Measurements from ENCODE around the gene CEP112. TPM values are rescaled to one million over a fixed set of nuclear protein-coding genes. Genes with fewer than 3 reads are reported as not detected.

The CEP112 gene
- total and polyA plus RNA-seq, 2 of the 8 experiments (the other 6 are each of a cell fraction or from before 2014, with no cell fraction given) = 0.62 to 3.1 TPM

GRCh38 chr17:65856865-65857264 is 335.1 kb downstream of the CEP112 start:
- WGBS, 2 experiments (ENCODE audit: extremely low coverage in 1 of 2, insufficient coverage in 1 of 2, insufficient read length in 1 of 2, insufficient replicate concordance in 2 of 2, low coverage in 1 of 2, low lambda C conversion rate in 2 of 2, missing lambda C conversion rate in 1 of 2) = 89% methylated on average over 2 of the region's 2 CpGs; no CpG with 5 or more reads in 1 of the 2 experiments
- FAIRE-seq = no peak

More at GRCh38 chr17:65856865-65857264, 335.1 kb downstream of the CEP112 start:
- H2AK5ac ChIP-seq (ENCODE audit: low read depth, low read length) = no peak overlapping the region
- no peaks in the 10 kb centered on the region for H3K4me1 ChIP-seq (replicated peaks in 1 of 4; ENCODE audit: control insufficient read depth in 3 of 4, insufficient read depth in 4 of 4, low read length in 3 of 4)
- H4K8ac ChIP-seq (ENCODE audit: extremely low read depth, insufficient read depth, low read length) = no peak overlapping the region
- no peak overlapping the region for H3K56ac ChIP-seq (replicated peaks; ENCODE audit: insufficient read length, low read depth, low read length)
- H3K18ac ChIP-seq (ENCODE audit: extremely low read depth, low read length) = no peak overlapping the region
- no peaks in the 10 kb centered on the region for H3K79me1 ChIP-seq (ENCODE audit: low read depth, low read length)
- H3K4me2 ChIP-seq (ENCODE audit: insufficient read depth in 1 of 2, low read depth in 2 of 2, low read length in 2 of 2) = no peak overlapping the region
- H3K4me3 ChIP-seq (ENCODE audit: extremely low read depth in 1 of 4, insufficient read depth in 2 of 4, low read depth in 3 of 4, low read length in 4 of 4) = no peak overlapping the region
- H4K20me1 ChIP-seq (replicated peaks in 1 of 2; ENCODE audit: control insufficient read depth in 1 of 2, insufficient read depth in 2 of 2, low read length in 2 of 2) = no peaks in the 10 kb centered on the region
- no peak overlapping the region for H2BK120ac ChIP-seq (replicated peaks; ENCODE audit: low read depth, low read length)
- H3K23me2 ChIP-seq (ENCODE audit: low read depth, low read length) = no peaks in the 10 kb centered on the region
- no peak overlapping the region for H3K23ac ChIP-seq (ENCODE audit: insufficient read length)
- H2BK15ac ChIP-seq (ENCODE audit: low read length) = no peak overlapping the region
- no peak overlapping the region for H3K14ac ChIP-seq (ENCODE audit: insufficient read length)
- H4K91ac ChIP-seq (replicated peaks; ENCODE audit: insufficient read length, low read length) = no peak overlapping the region
- no peak overlapping the region for H3K27ac ChIP-seq (ENCODE audit: low read depth, low read length)
- CTCF ChIA-PET (ENCODE audit: partially characterized antibody) = no interaction called here
- no peaks in the 10 kb centered on the region for H3K36me3 ChIP-seq (ENCODE audit: control insufficient read depth in 2 of 4, insufficient read depth in 4 of 4, low read length in 3 of 4)
- no peaks in the 10 kb centered on the region for H3K9me3 ChIP-seq (ENCODE audit: insufficient read depth in 2 of 2, low read depth in 1 of 2, low read length in 1 of 2)
- H2BK5ac ChIP-seq (ENCODE audit: low read depth, low read length) = no peak overlapping the region
- no peak overlapping the region for H3K4ac ChIP-seq (replicated peaks; ENCODE audit: insufficient read length, low read depth, low read length)
- H2BK20ac ChIP-seq (ENCODE audit: low read length) = no peak overlapping the region
- H4K5ac ChIP-seq (ENCODE audit: insufficient read length, low read depth, low read length) = no peak overlapping the region
- H3K79me2 ChIP-seq (ENCODE audit: control insufficient read depth in 1 of 2, insufficient read depth in 2 of 2, low read length in 2 of 2) = no peaks in the 10 kb centered on the region
- no peak for DNase-seq (ENCODE audit: low read depth in 1 of 2, low spot score in 2 of 2)
- POLR2A ChIA-PET (ENCODE audit: partially characterized antibody) = no interaction called here
- H3K9ac ChIP-seq (replicated peaks in 1 of 4; ENCODE audit: extremely low read depth in 1 of 4, low read depth in 3 of 4, low read length in 3 of 4) = no peak overlapping the region
- no peak overlapping the region for H2AFZ ChIP-seq (ENCODE audit: low read length)
- TF ChIP-seq CBX5 (IDR thresholded peaks at IDR 0.05; ENCODE audit: low read depth, low read length) (no peak), SP2 (IDR thresholded peaks at IDR 0.05; ENCODE audit: low read length) (no peak), TEAD4 (IDR thresholded peaks at IDR 0.05; ENCODE audit: low read depth, low read length) (no peak), SRF (IDR thresholded peaks at IDR 0.05; ENCODE audit: low read depth, low read length) (no peak), RAD21 (IDR thresholded peaks at IDR 0.05 in 1 of 2, conservative IDR thresholded peaks at IDR 0.05 in 1 of 2; ENCODE audit: low read depth in 2 of 2, low read length in 2 of 2) (no peak), ZNF274 (IDR thresholded peaks at IDR 0.05; ENCODE audit: borderline replicate concordance, extremely low read depth, low read length) (no peak), SP4 (IDR thresholded peaks at IDR 0.05; ENCODE audit: low read length) (no peak), POLR2A (IDR thresholded peaks at IDR 0.05; ENCODE audit: control extremely low read depth in 1 of 2, low read depth in 2 of 2, low read length in 2 of 2) (no peak), JUN (IDR thresholded peaks at IDR 0.05; ENCODE audit: low read depth, low read length) (no peak), RXRA (IDR thresholded peaks at IDR 0.05; ENCODE audit: insufficient read depth, low read depth, low read length) (no peak), GABPA (IDR thresholded peaks at IDR 0.05; ENCODE audit: borderline replicate concordance, insufficient read depth, low read length) (no peak), NANOG (IDR thresholded peaks at IDR 0.05; ENCODE audit: insufficient read depth, low read depth, low read length, poor library complexity, severe bottlenecking) (no peak)
- no peak overlapping the region for H2BK12ac ChIP-seq (ENCODE audit: low read depth, low read length)
- H3K27me3 ChIP-seq (replicated peaks in 1 of 4; ENCODE audit: control insufficient read depth in 3 of 4, extremely low read depth in 1 of 4, insufficient read depth in 3 of 4, low read length in 3 of 4) = no peaks in the 10 kb centered on the region

All from H1 (cell line).